ENCODE data around the gene GAS2L3. TPM values are rescaled to one million over a fixed set of nuclear protein-coding genes. Genes with fewer than 3 reads are reported as not detected.

The GAS2L3 gene
- total RNA-seq, 6 experiments from 2014 or later = 1.2 to 9.4 (median 2.8) TPM

GRCh38 chr12:100567945-100568344 is 5.5 kb upstream of the GAS2L3 start:
- no peak for TF ChIP-seq CTCF (IDR thresholded peaks at IDR 0.05)
- TF ChIP-seq POLR2A (IDR thresholded peaks at IDR 0.05) = no peak
- DNase-seq (no peak), ATAC-seq (no peak)
- no peak overlapping the region for H3K4me3 ChIP-seq
- H3K4me1 ChIP-seq = no peaks in the 10 kb centered on the region
- intact Hi-C loops (cut with DNase I) = no loop called here
- H3K27ac ChIP-seq = no peak overlapping the region
- no peaks in the 10 kb centered on the region for H3K9me3 ChIP-seq
- peaks cover 0 to 9% (median 0%) of the 10 kb centered on the region in 4 donors for H3K36me3 ChIP-seq
- H3K27me3 ChIP-seq = no peaks in the 10 kb centered on the region

- no CpG with 5 or more reads among the region's 3 CpGs for WGBS (ENCODE audit: insufficient coverage, low coverage, low lambda C conversion rate, missing lambda C conversion rate)
- ATAC-seq = no peak
- intact Hi-C loops (cut with DNase I) = no loop called here
- no peaks in the 10 kb centered on the region for H3K27me3 ChIP-seq
- peaks cover 0 to 7% (median 0%) of the 10 kb centered on the region in 4 donors for H3K4me1 ChIP-seq
- H3K36me3 ChIP-seq = no peaks in the 10 kb centered on the region
- TF ChIP-seq POLR2A (IDR thresholded peaks at IDR 0.05) (no peak), CTCF (IDR thresholded peaks at IDR 0.05) (no peak)
- DNase-seq = no peak
- H3K27ac ChIP-seq = no peak overlapping the region
- H3K9me3 ChIP-seq = no peaks in the 10 kb centered on the region
- no peak overlapping the region for H3K4me3 ChIP-seq
Measured at GRCh38 chr12:100572184-100572583, 1.3 kb upstream of the GAS2L3 start.

GRCh38 chr12:100574187-100575074 is 947 bp downstream of the GAS2L3 start:
- Histone ChIP-seq H3K9me3 (no peaks in the 10 kb centered on the region), H3K4me1 (peaks cover 0 to 7% (median 0%) of the 10 kb centered on the region in 4 donors), H3K36me3 (no peaks in the 10 kb centered on the region), H3K4me3 (peak overlapping the region; percentile 61 to 80 (median 70)), H3K27ac (peak overlapping the region in 2 of 3 donors; percentile 66 to 81), H3K27me3 (no peaks in the 10 kb centered on the region)
- TF ChIP-seq POLR2A (IDR thresholded peaks at IDR 0.05) = no peak
- TF ChIP-seq CTCF (IDR thresholded peaks at IDR 0.05) = no peak
- 5% methylated on average over 14 of the region's 15 CpGs for WGBS (ENCODE audit: insufficient coverage, low coverage, low lambda C conversion rate, missing lambda C conversion rate)
- peak in 1 of 3 donors; percentile 33 for DNase-seq
- intact Hi-C loops (cut with DNase I) = no loop called here
- peak; percentile 2 to 43 (median 8) for ATAC-seq

- Histone ChIP-seq H3K9me3 (no peaks in the 10 kb centered on the region), H3K27ac (no peak overlapping the region), H3K4me3 (no peak overlapping the region), H3K36me3 (no peaks in the 10 kb centered on the region), H3K4me1 (peaks cover 0 to 7% (median 0%) of the 10 kb centered on the region in 4 donors), H3K27me3 (no peaks in the 10 kb centered on the region)
- DNase-seq (no peak), ATAC-seq (no peak)
- intact Hi-C loops (cut with DNase I) = no loop called here
- WGBS (ENCODE audit: insufficient coverage, low coverage, low lambda C conversion rate, missing lambda C conversion rate) = 73% methylated on average over 3 of the region's 3 CpGs
- no peak for TF ChIP-seq CTCF (IDR thresholded peaks at IDR 0.05)
- TF ChIP-seq POLR2A (IDR thresholded peaks at IDR 0.05) = no peak
Measured at GRCh38 chr12:100576331-100577036, 3.0 kb downstream of the GAS2L3 start.
